ENCODE results near the gene SH3RF3. TPM values are rescaled to one million over a fixed set of nuclear protein-coding genes. Genes with fewer than 3 reads are reported as not detected.

SH3RF3 gene
- total RNA-seq, 1 donor from 2014 or later = 7.3 TPM

- H3K36me3 Mint-ChIP-seq (ENCODE audit: low read depth, unreplicated experiment) = no peaks in the 10 kb centered on the region
- Histone ChIP-seq H3K27me3 (ENCODE audit: insufficient read depth, low read length) (peaks cover 4% of the 10 kb centered on the region), H3K4me3 (ENCODE audit: insufficient read depth, low read depth, low read length) (no peak overlapping the region), H3K4me2 (ENCODE audit: low read length) (no peak overlapping the region), H3K9me3 (ENCODE audit: insufficient read depth, low read depth, low read length) (no peaks in the 10 kb centered on the region), H3K9ac (ENCODE audit: low read length) (no peak overlapping the region), H4K20me1 (ENCODE audit: insufficient read depth, low read length) (no peaks in the 10 kb centered on the region), H3K4me1 (ENCODE audit: insufficient read depth, low read length) (no peaks in the 10 kb centered on the region), H3K36me3 (ENCODE audit: insufficient read depth, low read length) (no peaks in the 10 kb centered on the region), H3K27ac (ENCODE audit: low read depth, low read length) (no peak overlapping the region), H3K79me2 (ENCODE audit: insufficient read depth, low read length) (no peaks in the 10 kb centered on the region), H2AFZ (ENCODE audit: low read depth, low read length) (no peak overlapping the region)
- H3K27ac Mint-ChIP-seq (ENCODE audit: unreplicated experiment) = no peak overlapping the region
- H3K4me1 Mint-ChIP-seq (ENCODE audit: low read depth, unreplicated experiment) = peaks cover 1% of the 10 kb centered on the region
- DNase-seq (ENCODE audit: low read depth) = no peak
- peaks cover 15% of the 10 kb centered on the region for H3K27me3 Mint-ChIP-seq (ENCODE audit: low read depth, unreplicated experiment)
- H3K4me3 Mint-ChIP-seq (ENCODE audit: unreplicated experiment) = no peak overlapping the region
- no peaks in the 10 kb centered on the region for H3K9me3 Mint-ChIP-seq (ENCODE audit: unreplicated experiment)
- FAIRE-seq = no peak
- TF ChIP-seq EZH2 (IDR thresholded peaks at IDR 0.05; ENCODE audit: insufficient read depth, low read length) (no peak), CTCF (IDR thresholded peaks at IDR 0.05; ENCODE audit: insufficient read depth, low read depth, low read length) (no peak)
These were observed 394.7 kb downstream of the SH3RF3 start for GRCh38 chr2:109523536-109524361.

DNA sequence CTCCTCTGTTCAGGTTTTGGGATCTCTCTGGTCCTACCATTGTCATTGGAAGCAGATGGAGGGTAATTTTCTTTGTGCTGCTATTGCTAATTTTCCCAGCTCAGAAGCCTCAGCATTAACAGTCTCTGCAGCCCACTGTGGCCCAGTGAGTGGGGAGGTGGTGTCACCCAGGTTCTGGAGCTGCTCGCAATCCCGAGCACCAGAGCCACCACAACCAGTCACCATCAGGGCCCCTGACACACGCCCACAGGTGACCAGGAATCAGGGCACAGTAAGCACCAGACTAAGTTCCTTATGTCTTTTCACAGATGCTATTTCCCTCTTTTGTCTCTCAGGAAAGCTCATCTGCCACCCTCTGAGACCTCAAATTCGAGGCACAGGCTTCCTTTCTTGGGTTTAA, 396.8 kb downstream of the SH3RF3 start:
- DNase-seq (ENCODE audit: low read depth) (no peak), FAIRE-seq (no peak)
- Mint-ChIP-seq H3K27me3 (ENCODE audit: low read depth, unreplicated experiment) (peaks cover 26% of the 10 kb centered on the region), H3K4me1 (ENCODE audit: low read depth, unreplicated experiment) (peaks cover 1% of the 10 kb centered on the region), H3K36me3 (ENCODE audit: low read depth, unreplicated experiment) (no peaks in the 10 kb centered on the region), H3K4me3 (ENCODE audit: unreplicated experiment) (no peak overlapping the region), H3K27ac (ENCODE audit: unreplicated experiment) (no peak overlapping the region), H3K9me3 (ENCODE audit: unreplicated experiment) (no peaks in the 10 kb centered on the region)
- Histone ChIP-seq H3K79me2 (ENCODE audit: insufficient read depth, low read length) (no peaks in the 10 kb centered on the region), H3K27me3 (ENCODE audit: insufficient read depth, low read length) (peaks cover 10% of the 10 kb centered on the region), H3K9ac (ENCODE audit: low read length) (no peak overlapping the region), H3K4me1 (ENCODE audit: insufficient read depth, low read length) (no peaks in the 10 kb centered on the region), H3K27ac (ENCODE audit: low read depth, low read length) (no peak overlapping the region), H3K36me3 (ENCODE audit: insufficient read depth, low read length) (no peaks in the 10 kb centered on the region), H3K4me2 (ENCODE audit: low read length) (no peak overlapping the region), H3K9me3 (ENCODE audit: insufficient read depth, low read depth, low read length) (no peaks in the 10 kb centered on the region), H2AFZ (ENCODE audit: low read depth, low read length) (no peak overlapping the region), H4K20me1 (ENCODE audit: insufficient read depth, low read length) (no peaks in the 10 kb centered on the region), H3K4me3 (ENCODE audit: insufficient read depth, low read depth, low read length) (no peak overlapping the region)
- TF ChIP-seq EZH2 (IDR thresholded peaks at IDR 0.05; ENCODE audit: insufficient read depth, low read length) = no peak
- no peak for TF ChIP-seq CTCF (IDR thresholded peaks at IDR 0.05; ENCODE audit: insufficient read depth, low read depth, low read length)

GRCh38 chr2:109526442-109526970, 397.5 kb downstream of the SH3RF3 start:
- Mint-ChIP-seq H3K4me1 (ENCODE audit: low read depth, unreplicated experiment) (peaks cover 1% of the 10 kb centered on the region), H3K36me3 (ENCODE audit: low read depth, unreplicated experiment) (no peaks in the 10 kb centered on the region), H3K27ac (ENCODE audit: unreplicated experiment) (no peak overlapping the region), H3K4me3 (ENCODE audit: unreplicated experiment) (no peak overlapping the region), H3K27me3 (ENCODE audit: low read depth, unreplicated experiment) (peaks cover 31% of the 10 kb centered on the region), H3K9me3 (ENCODE audit: unreplicated experiment) (no peaks in the 10 kb centered on the region)
- H3K9me3 ChIP-seq (ENCODE audit: insufficient read depth, low read depth, low read length) = no peaks in the 10 kb centered on the region
- TF ChIP-seq CTCF (IDR thresholded peaks at IDR 0.05; ENCODE audit: insufficient read depth, low read depth, low read length) (no peak), EZH2 (IDR thresholded peaks at IDR 0.05; ENCODE audit: insufficient read depth, low read length) (no peak)
- FAIRE-seq = no peak
- H3K79me2 ChIP-seq (ENCODE audit: insufficient read depth, low read length) = no peaks in the 10 kb centered on the region
- H3K4me3 ChIP-seq (ENCODE audit: insufficient read depth, low read depth, low read length) = no peak overlapping the region
- no peaks in the 10 kb centered on the region for H3K36me3 ChIP-seq (ENCODE audit: insufficient read depth, low read length)
- no peaks in the 10 kb centered on the region for H4K20me1 ChIP-seq (ENCODE audit: insufficient read depth, low read length)
- no peak for DNase-seq (ENCODE audit: low read depth)
- no peak overlapping the region for H3K27ac ChIP-seq (ENCODE audit: low read depth, low read length)
- H3K9ac ChIP-seq (ENCODE audit: low read length) = no peak overlapping the region
- H3K4me2 ChIP-seq (ENCODE audit: low read length) = no peak overlapping the region
- peaks cover 10% of the 10 kb centered on the region for H3K27me3 ChIP-seq (ENCODE audit: insufficient read depth, low read length)
- H2AFZ ChIP-seq (ENCODE audit: low read depth, low read length) = no peak overlapping the region
- H3K4me1 ChIP-seq (ENCODE audit: insufficient read depth, low read length) = no peaks in the 10 kb centered on the region
